ENCODE measurements around the gene POLR3K.
A peak's percentile ranks its signal among the peaks of the same experiment; 100 is the strongest.

The POLR3K gene

GRCh38 chr16:53346-54236 lies at the start of gene POLR3K, which contains the start of gene SNRNP25:
TSS of gene POLR3K (minus strand) at chr16:53608. CDS start at chr16:53586, 22 bp downstream.
TSS of gene SNRNP25 (plus strand) at chr16:53828. CDS start at chr16:54017, 189 bp downstream.
- Histone ChIP-seq H2AFZ (ENCODE audit: low read length) (peak within 1 kb of the TSS; percentile 73), H3K27me3 (replicated peaks; ENCODE audit: insufficient read depth, low read length) (no peaks in the 10 kb centered on the region), H4K20me1 (ENCODE audit: insufficient read depth, low read length) (no peaks in the 10 kb centered on the region), H3K9ac (ENCODE audit: low read length) (peak within 1 kb of the TSS; percentile 76), H3K4me1 (ENCODE audit: low read length) (peaks cover 7% of the 10 kb centered on the region; the same call in 1 of the 2 replicates), H3K4me2 (ENCODE audit: low read depth, low read length) (peak within 1 kb of the TSS; percentile 71), H3K4me3 (ENCODE audit: low read length) (peak within 1 kb of the TSS; percentile 81), H3K27ac (ENCODE audit: low read length) (peak within 1 kb of the TSS; percentile 74), H3K36me3 (replicated peaks; ENCODE audit: insufficient read depth, low read length) (peaks cover 7% of the 10 kb centered on the region; the same call in 1 of the 2 replicates), H3F3A (ENCODE audit: insufficient read depth, low read length) (peaks cover 8% of the 10 kb centered on the region), H3K79me2 (ENCODE audit: low read length) (peaks cover 59% of the 10 kb centered on the region), H3K9me3 (replicated peaks; ENCODE audit: insufficient read depth, low read length) (no peaks in the 10 kb centered on the region), H3K9me2 (replicated peaks; ENCODE audit: insufficient read depth, low read length) (no peaks in the 10 kb centered on the region)
- peak; percentile 98 for DNase-seq
- no peak for TF ChIP-seq EZH2 (optimal IDR thresholded peaks at IDR 0.05; ENCODE audit: low read depth, low read length)
- no peak for TF ChIP-seq EZH2phosphoT487 (IDR thresholded peaks at IDR 0.05; ENCODE audit: low read length)
- TF ChIP-seq CTCF (IDR thresholded peaks at IDR 0.05; ENCODE audit: low read length), result no peak

GRCh38 chr16:102060-102855 lies 48.9 kb upstream of the POLR3K start:
- no peaks in the 10 kb centered on the region for H4K20me1 ChIP-seq (ENCODE audit: insufficient read depth, low read length)
- H3K9me3 ChIP-seq (replicated peaks; ENCODE audit: insufficient read depth, low read length), result no peaks in the 10 kb centered on the region
- H3K4me1 ChIP-seq (ENCODE audit: low read length), result no peaks in the 10 kb centered on the region
- H3K36me3 ChIP-seq (replicated peaks; ENCODE audit: insufficient read depth, low read length), result no peaks in the 10 kb centered on the region
- TF ChIP-seq CTCF (IDR thresholded peaks at IDR 0.05; ENCODE audit: low read length) (no peak), EZH2phosphoT487 (IDR thresholded peaks at IDR 0.05; ENCODE audit: low read length) (no peak), EZH2 (optimal IDR thresholded peaks at IDR 0.05; ENCODE audit: low read depth, low read length) (no peak)
- H3K9ac ChIP-seq (ENCODE audit: low read length), result no peak overlapping the region
- no peak overlapping the region for H3K4me3 ChIP-seq (ENCODE audit: low read length)
- H3K79me2 ChIP-seq (ENCODE audit: low read length), result no peaks in the 10 kb centered on the region
- H3K4me2 ChIP-seq (ENCODE audit: low read depth, low read length), result no peak overlapping the region
- no peaks in the 10 kb centered on the region for H3K27me3 ChIP-seq (replicated peaks; ENCODE audit: insufficient read depth, low read length)
- H3K9me2 ChIP-seq (replicated peaks; ENCODE audit: insufficient read depth, low read length), result no peaks in the 10 kb centered on the region
- no peak overlapping the region for H3K27ac ChIP-seq (ENCODE audit: low read length)
- no peak overlapping the region for H2AFZ ChIP-seq (ENCODE audit: low read length)
- no peaks in the 10 kb centered on the region for H3F3A ChIP-seq (ENCODE audit: insufficient read depth, low read length)
- no peak for DNase-seq

DNA sequence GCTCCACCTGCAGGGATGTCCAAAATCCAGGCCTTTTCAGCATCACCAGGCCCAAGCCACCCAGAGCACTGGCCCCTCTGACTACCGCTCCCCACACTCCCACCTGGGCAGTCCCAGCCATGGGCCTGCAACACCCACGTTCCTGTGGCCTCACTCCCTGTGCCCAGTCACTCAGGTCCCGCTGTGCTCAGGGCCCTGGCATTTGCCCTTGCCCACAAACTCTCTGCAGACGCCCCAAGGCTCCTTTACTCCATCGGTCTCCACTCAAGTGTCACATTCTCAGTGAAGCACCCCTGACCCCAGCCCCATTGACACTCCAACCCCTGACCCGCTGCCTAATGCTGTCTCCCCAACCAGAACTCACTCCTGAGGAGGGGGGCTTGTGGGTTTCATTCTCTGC lies 48.2 kb upstream of the POLR3K start:
- Histone ChIP-seq H3K9me3 (replicated peaks; ENCODE audit: insufficient read depth, low read length) (no peaks in the 10 kb centered on the region), H4K20me1 (ENCODE audit: insufficient read depth, low read length) (no peaks in the 10 kb centered on the region), H3K36me3 (replicated peaks; ENCODE audit: insufficient read depth, low read length) (no peaks in the 10 kb centered on the region), H3K4me1 (ENCODE audit: low read length) (no peaks in the 10 kb centered on the region), H3K4me2 (ENCODE audit: low read depth, low read length) (no peak overlapping the region), H2AFZ (ENCODE audit: low read length) (no peak overlapping the region), H3K27ac (ENCODE audit: low read length) (no peak overlapping the region), H3K9me2 (replicated peaks; ENCODE audit: insufficient read depth, low read length) (no peaks in the 10 kb centered on the region), H3K4me3 (ENCODE audit: low read length) (no peak overlapping the region), H3K79me2 (ENCODE audit: low read length) (no peaks in the 10 kb centered on the region), H3K27me3 (replicated peaks; ENCODE audit: insufficient read depth, low read length) (no peaks in the 10 kb centered on the region), H3F3A (ENCODE audit: insufficient read depth, low read length) (no peaks in the 10 kb centered on the region), H3K9ac (ENCODE audit: low read length) (no peak overlapping the region)
- DNase-seq, result no peak
- TF ChIP-seq EZH2 (optimal IDR thresholded peaks at IDR 0.05; ENCODE audit: low read depth, low read length) (no peak), EZH2phosphoT487 (IDR thresholded peaks at IDR 0.05; ENCODE audit: low read length) (no peak), CTCF (IDR thresholded peaks at IDR 0.05; ENCODE audit: low read length) (no peak)
